ENCODE results near the gene UPF2.
"Not testable (repeated sequence)": the region's sequence is repeated elsewhere in the genome, so short reads cannot be mapped to it uniquely, and the experiment has no call there.

Gene UPF2

GRCh38 chr10:11901833-11902475 is 140.7 kb downstream of the UPF2 start:
- no peak for DNase-seq (ENCODE audit: low read depth)

DNA sequence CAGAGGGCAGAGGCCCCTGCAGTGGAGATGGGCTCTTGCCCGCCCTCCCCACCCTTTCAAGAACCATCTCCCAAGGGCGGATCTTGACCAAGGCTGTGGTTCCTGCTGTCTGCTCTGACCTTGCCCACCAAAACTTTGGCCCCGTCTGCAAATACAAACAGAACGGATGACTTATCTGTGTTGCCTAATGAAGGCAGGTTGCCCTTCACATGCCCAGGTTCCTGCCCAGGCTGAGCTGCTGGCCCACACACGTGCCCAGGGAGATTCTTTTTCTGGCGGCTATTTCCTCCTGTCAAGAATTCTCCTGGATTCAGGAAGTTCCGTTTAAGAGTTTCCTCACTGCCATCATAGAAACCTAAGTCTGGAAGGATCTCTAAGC is 141.2 kb downstream of the UPF2 start:
- DNase-seq (ENCODE audit: low read depth), result no peak

DNA sequence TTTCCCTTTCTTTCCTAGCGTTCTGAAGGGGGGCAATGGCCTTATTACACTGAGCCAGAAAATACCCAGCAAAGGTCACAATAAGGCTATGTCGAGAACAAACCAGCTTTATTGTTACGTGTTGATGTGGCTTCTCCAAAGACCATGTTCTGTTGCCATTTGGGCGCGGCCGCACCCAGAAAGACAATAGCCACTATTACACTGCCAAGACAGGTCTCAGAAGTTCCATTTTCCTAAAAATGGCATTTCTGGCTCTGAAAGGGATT is 141.6 kb downstream of the UPF2 start:
- no peak for DNase-seq (ENCODE audit: low read depth)

- no peak for DNase-seq (ENCODE audit: low read depth)
Observed at GRCh38 chr10:11899067-11899876, 143.3 kb downstream of the UPF2 start.

DNA sequence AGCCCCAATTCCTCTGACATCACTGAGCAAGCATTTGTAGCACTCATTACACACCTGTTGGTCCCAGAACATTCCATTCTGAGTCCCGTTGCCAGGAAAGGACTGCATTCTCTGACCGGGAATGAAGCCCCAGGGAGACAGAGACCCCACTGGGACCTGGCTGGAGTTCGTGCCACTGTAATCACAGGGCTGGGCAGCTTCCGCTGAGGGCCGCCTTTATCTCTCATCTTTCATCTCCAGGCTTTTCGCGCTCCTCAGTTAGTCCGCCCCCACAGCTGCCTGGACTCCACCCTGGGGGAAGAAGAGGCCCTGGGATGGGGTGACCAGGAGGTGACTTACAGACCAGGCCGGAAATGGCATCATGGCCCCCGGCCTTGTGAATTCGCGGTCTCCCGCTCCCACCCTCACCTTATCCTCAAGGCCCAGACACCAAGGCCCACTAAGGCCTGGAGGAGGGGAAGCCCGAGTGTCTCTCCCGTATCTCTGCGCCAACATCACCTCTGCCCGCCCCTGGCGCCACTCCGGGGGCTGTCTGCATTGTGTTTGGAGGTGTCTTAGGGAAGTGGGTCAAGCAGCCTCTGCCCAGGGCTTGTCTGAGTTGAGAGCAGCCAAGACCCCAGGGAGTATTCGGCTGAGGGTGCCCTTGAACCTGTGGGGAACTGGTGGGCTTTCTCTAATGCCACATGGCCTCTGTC is 144.1 kb downstream of the UPF2 start:
- no peak for DNase-seq (ENCODE audit: low read depth)

DNA sequence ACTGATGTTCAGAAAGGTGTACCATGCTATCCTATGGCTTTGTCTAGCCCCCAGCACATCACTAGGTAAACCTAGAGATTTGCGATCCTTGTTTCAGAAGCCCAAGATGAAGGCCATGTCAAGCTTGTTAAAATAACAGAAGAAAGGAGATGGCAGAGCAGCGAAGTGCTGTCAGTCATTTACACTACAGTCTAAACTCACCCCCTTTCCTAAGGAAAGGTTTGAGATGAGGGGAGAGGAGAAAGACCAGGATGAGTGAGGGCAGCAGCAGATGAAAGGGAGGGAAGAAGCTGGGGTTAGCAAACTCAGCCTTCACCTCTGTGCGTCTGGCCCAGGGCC is 144.6 kb downstream of the UPF2 start:
- DNase-seq (ENCODE audit: low read depth), result no peak

DNA sequence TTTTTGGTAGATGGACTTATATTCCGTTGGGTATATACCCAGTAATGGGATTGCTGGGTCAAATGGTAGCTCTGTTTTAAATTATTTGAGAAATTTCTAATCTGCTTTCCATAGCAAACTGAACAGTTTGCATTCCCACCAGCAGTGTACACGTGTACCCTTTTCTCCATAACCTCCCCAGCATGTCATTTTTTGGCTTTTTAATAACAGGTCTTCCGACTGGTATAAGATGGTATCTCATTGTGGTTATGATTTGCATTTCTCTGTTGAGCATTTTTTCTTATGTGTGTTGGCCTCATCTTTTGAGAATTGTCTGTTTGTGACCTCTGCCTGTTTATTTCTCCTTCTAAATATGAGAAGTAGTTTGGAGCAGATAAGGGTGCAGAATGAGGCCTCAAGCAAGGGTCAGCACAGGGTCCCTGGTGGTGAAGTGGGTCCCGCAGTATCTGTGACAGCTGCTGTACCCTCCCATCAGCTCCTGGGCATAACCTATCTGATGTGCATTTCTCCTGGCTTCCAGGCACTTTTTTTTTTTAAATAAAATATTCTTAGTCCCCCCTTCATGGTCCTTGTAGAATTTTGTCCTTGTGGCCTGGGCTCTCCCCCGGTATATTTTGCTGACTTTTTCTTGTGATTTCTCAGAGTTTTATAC is 145.9 kb downstream of the UPF2 start:
- no peak for DNase-seq (ENCODE audit: low read depth)

DNA sequence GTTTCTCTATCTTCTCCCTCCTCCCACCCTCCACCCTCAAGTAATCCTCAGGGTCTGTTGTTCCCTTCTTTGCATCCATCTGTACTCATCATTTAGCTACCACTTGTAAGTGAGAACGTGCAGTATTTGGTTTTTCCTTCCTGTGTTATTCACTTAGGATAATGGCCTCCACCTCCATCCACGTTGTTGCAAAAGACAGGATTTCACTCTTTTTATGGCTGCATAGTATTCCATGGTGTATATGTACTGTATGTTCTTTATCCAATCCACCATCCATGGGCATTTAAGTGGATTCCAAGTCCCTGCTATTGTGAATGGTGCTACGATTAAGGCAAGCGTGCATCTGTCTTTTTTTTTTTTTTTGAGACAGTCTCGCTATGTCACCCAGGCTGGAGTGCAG is 147.0 kb downstream of the UPF2 start:
- DNase-seq (ENCODE audit: low read depth), result no peak

DNA sequence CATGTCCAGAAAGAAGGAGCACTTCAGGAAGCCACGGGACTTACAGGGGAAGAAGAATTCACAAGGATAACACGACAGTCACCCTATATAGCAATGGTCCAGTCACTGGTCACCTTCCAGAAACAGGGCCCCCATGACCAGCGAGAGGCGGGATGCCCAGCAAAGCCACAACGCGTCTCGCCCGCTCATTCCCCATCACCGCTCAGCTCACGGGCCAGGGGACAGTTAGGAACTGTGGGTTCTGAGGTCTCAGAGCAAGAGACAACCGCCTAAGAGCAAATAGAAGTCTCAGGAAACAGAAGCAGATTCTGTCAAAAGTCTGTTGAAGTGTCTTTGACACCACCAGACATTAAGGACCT is 147.5 kb downstream of the UPF2 start:
- DNase-seq (ENCODE audit: low read depth), result no peak

DNA sequence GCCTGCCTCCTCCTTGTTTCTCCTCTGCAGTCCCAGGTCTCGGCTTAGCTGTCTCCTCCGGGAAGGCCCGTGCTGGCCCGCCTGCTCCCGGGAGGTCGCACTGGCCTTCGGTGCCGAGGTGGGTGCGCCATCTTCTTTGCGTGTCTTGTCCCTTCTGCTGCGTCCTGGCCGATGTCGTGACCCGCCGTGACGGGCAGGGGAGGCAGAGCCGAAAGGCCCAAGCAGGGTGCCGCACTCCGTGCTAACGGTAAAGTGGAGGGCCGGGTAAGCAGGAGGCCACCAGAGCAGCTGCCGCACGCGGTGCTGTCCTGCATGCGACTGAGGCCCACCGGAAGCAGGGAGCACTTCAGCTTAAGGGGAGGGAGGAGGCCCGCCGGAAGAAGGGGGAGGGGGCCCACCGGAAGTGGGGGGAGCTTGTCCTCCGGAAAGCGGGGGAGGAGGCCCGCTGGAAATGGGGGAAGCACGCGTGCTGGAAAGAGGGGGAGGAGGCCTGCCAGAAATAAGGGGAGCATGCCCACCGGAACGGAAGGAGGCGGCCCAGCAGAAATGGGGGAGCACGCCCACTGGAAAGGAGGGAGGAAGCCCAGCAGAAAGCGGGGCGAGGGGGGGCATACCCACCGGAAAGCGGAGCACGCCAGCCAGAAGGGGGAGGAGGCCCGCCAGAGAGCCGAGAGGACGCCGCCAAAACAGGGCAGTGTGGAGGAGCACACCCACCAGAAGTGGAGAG is 148.1 kb downstream of the UPF2 start:
- no peak for DNase-seq (ENCODE audit: low read depth)

DNA sequence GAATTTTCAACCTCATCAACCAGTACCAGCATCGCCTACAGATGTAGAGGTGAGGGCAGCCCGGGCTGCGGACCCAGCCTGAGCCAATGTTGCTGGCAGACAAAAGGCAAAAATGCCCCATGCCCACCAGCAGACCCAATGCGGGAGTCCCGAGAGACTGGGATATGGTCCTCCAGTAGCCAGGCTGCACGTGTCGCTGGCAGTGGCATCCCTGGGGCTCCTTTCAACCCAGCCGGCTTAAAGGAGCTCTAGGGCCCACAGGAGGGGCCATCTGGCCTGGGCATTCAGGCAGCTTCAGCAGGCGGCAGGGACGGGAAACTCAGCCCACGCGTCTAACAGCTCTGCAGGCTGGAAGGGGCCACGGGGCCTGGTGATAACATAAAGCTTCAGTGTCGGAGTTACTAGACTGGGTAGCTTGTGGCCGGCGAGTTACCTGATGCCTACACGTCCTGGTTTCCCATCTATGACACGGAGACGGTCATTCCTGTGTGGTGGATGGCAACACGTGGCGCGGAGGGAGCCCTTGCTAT is 148.8 kb downstream of the UPF2 start:
- DNase-seq (ENCODE audit: low read depth), result no peak

DNA sequence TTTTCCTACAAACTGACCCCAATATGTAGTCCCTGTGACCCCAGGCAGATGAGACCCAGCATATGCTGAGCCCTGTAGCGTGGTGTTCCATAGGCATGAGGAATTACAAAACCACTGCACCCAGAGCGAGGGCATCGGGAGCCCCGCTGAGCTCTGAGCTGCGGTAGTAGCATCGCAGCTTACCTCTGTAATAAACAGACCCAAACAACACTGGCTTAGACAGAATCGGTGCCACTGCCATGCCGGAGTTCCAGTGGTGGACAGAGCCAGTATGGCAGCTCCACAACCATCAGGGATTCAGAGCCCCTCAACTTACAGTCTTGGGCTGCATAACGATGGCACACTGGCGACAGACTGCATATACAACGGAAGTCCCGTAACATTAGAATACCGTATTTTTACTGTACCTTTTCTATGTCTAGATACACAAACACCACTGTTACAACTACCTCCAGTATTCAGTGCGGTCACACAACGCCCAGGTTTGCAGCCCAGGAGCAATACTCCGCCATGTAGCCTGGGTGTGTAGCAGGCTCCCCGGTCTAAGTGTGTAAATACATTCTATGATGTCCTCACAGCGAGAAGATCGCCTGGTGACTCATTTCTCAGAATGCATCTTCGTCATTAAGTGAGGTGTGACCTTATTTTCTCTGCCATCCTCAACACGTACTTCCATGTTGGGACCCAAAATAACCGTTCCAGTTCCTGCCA is 150.7 kb downstream of the UPF2 start:
- no peak for DNase-seq (ENCODE audit: low read depth)

GRCh38 chr10:11889263-11889662 is 153.3 kb downstream of the UPF2 start:
- not testable (repeated sequence) for DNase-seq (ENCODE audit: low read depth)

- no peak for DNase-seq (ENCODE audit: low read depth)
Observed at GRCh38 chr10:11887381-11888227, 155.0 kb downstream of the UPF2 start.

GRCh38 chr10:11886851-11887250 is 155.8 kb downstream of the UPF2 start:
- DNase-seq (ENCODE audit: low read depth), result no peak

GRCh38 chr10:11886138-11886474 is 156.5 kb downstream of the UPF2 start:
- no peak for DNase-seq (ENCODE audit: low read depth)

DNA sequence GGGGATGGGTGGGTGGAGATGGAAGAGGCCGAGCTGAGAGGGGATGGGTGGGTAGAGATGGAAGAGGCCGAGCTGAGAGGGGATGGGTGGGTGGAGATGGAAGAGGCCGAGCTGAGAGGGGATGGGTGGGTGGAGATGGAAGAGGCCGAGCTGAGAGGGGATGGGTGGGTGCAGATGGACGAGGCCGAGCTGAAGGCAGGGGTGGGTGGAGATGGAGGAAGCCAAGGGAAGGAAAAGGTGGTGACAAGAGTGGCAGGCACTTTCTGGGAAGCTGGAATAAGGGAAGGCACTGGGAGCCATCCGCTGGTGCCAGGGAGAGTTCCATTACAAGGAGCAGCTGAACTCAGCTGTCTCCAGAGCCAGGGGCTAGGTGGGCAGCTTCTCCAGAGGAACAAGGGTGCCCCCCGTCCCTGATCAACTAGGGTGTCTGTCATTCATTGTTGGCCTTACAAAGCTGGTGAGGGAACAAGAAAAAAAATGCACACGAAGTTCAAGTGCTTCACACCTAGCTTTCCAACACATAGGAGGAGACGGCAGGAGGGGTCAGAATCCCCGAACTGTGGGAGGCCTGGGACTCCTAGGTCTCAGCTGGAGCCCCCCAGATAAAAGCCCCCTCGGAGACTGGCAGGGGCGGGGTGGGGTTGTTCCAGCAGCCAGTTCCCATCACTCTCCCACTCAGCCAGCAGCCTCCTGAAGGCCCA is 157.0 kb downstream of the UPF2 start:
- no peak for DNase-seq (ENCODE audit: low read depth)

- DNase-seq (ENCODE audit: low read depth), result no peak
Observed at GRCh38 chr10:11884706-11885423, 157.7 kb downstream of the UPF2 start.

DNA sequence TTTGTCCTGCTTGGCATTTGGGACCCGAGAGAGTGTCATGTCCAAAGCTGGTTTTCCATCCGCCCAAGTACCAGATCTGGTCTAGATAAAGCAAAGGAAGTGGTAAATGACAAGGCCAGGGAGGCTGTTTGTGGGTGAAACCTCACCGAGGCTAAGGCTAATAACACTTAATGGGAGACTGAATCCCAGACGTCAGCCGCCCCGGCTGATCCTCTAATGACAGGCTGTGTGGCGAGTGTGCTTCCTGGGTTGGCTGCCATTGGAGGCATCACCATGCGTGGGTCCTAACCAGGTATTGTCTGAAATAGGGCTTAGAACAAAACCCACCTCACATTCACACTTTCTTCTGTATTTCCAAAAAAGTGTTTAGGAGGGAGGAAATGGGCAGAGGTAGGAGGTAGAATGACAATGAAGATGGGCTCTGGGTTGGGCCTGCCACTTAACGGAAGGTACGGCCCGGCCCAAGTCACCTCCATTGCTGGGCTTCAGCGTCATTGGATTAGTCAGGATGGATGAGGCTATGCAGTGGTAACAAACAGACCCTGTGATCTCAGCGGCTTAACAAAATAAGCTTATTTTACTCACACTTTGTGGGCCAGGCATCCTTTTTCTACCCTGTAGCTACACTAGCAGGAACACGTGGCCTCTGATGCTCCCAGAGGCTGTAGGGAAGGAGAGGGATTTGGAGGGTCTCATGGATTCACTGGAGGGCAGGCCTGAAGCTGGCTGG is 159.8 kb downstream of the UPF2 start:
- DNase-seq (ENCODE audit: low read depth), result no peak

Measured in activated T-cell treated with anti-CD3 and anti-CD28 coated beads for 24 hours (primary cell).